Mucosa of stomach (tissue), 1 donor: ENCODE results near the gene SCUBE3.
A peak's percentile ranks its signal among the peaks of the same experiment; 100 is the strongest.

Experiments
- H3K27me3 ChIP-seq: one replicate; pipeline ENCODE4 v1.7.0; 2013; ENCODE audit warnings: mild to moderate bottlenecking, low read length; ENCODE audit not compliant: control insufficient read depth, insufficient read depth
- H3K36me3 ChIP-seq: one replicate; pipeline ENCODE4 v1.7.0; 2013; ENCODE audit warnings: low read length; ENCODE audit not compliant: control insufficient read depth, insufficient read depth
- H3K4me1 ChIP-seq: one replicate; pipeline ENCODE4 v1.7.0; 2013; ENCODE audit warnings: mild to moderate bottlenecking, low read length; ENCODE audit not compliant: control insufficient read depth, insufficient read depth
- H3K4me3 ChIP-seq: one replicate; pipeline ENCODE4 v1.7.0; 2013; ENCODE audit warnings: low read length
- H3K9ac ChIP-seq: one replicate; pipeline ENCODE4 v1.7.0; 2013; ENCODE audit warnings: mild to moderate bottlenecking, low read length, moderate library complexity
- H3K9me3 ChIP-seq: one replicate; pipeline ENCODE4 v1.7.0; 2013; ENCODE audit warnings: mild to moderate bottlenecking, low read length, moderate library complexity; ENCODE audit not compliant: control insufficient read depth
- donor health status: Pancreatic carcinoma.

SCUBE3 gene

GRCh38 chr6:35248965-35249364 is 35.2 kb downstream of the SCUBE3 start:
- Histone ChIP-seq H3K36me3 (no peaks in the 10 kb centered on the region), H3K4me3 (no peak overlapping the region), H3K4me1 (no peaks in the 10 kb centered on the region), H3K27me3 (no peaks in the 10 kb centered on the region), H3K9ac (no peak overlapping the region), H3K9me3 (no peaks in the 10 kb centered on the region)

- no peak overlapping the region for H3K9ac ChIP-seq
- H3K36me3 ChIP-seq, result no peaks in the 10 kb centered on the region
- no peaks in the 10 kb centered on the region for H3K4me1 ChIP-seq
Observed at GRCh38 chr6:35251949-35252348, 38.2 kb downstream of the SCUBE3 start.

GRCh38 chr6:35253249-35253648 is 39.5 kb downstream of the SCUBE3 start:
- Histone ChIP-seq H3K9ac (no peak overlapping the region), H3K4me1 (peaks cover 3% of the 10 kb centered on the region), H3K27me3 (no peaks in the 10 kb centered on the region), H3K4me3 (no peak overlapping the region), H3K9me3 (no peaks in the 10 kb centered on the region), H3K36me3 (no peaks in the 10 kb centered on the region)

More at GRCh38 chr6:35251949-35252348, 38.2 kb downstream of the SCUBE3 start:
- Histone ChIP-seq H3K4me3 (no peak overlapping the region), H3K27me3 (no peaks in the 10 kb centered on the region), H3K9me3 (no peaks in the 10 kb centered on the region)

- Histone ChIP-seq H3K9me3 (no peaks in the 10 kb centered on the region), H3K36me3 (no peaks in the 10 kb centered on the region), H3K27me3 (no peaks in the 10 kb centered on the region), H3K4me1 (peaks cover 13% of the 10 kb centered on the region), H3K4me3 (no peak overlapping the region), H3K9ac (peak overlapping the region; percentile 84)
Observed at GRCh38 chr6:35258336-35258735, 44.6 kb downstream of the SCUBE3 start.

- Histone ChIP-seq H3K4me3 (peak overlapping the region; percentile 88), H3K9ac (peak overlapping the region; percentile 84), H3K4me1 (peaks cover 17% of the 10 kb centered on the region), H3K27me3 (no peaks in the 10 kb centered on the region), H3K9me3 (no peaks in the 10 kb centered on the region), H3K36me3 (no peaks in the 10 kb centered on the region)
Observed at GRCh38 chr6:35258858-35259193, 45.1 kb downstream of the SCUBE3 start.

- H3K9me3 ChIP-seq, result no peaks in the 10 kb centered on the region
- peaks cover 21% of the 10 kb centered on the region for H3K4me1 ChIP-seq
- H3K27me3 ChIP-seq, result no peaks in the 10 kb centered on the region
- peak within 1 kb of the TSS; percentile 84 for H3K9ac ChIP-seq
- H3K36me3 ChIP-seq, result no peaks in the 10 kb centered on the region
- peak within 1 kb of the TSS; percentile 88 for H3K4me3 ChIP-seq
Observed at GRCh38 chr6:35259194-35259947, 45.6 kb downstream of the SCUBE3 start, which contains the start of gene ZNF76. Gene ZNF76 (plus strand): TSS chr6:35259735. CDS start chr6:35281152, 21,417 bp downstream.

GRCh38 chr6:35259948-35260590 is 46.3 kb downstream of the SCUBE3 start:
- Histone ChIP-seq H3K9ac (peak overlapping the region; percentile 84), H3K4me3 (peak overlapping the region; percentile 88), H3K36me3 (no peaks in the 10 kb centered on the region), H3K4me1 (peaks cover 21% of the 10 kb centered on the region), H3K9me3 (no peaks in the 10 kb centered on the region), H3K27me3 (no peaks in the 10 kb centered on the region)

- no peaks in the 10 kb centered on the region for H3K27me3 ChIP-seq
- H3K36me3 ChIP-seq, result no peaks in the 10 kb centered on the region
- peak overlapping the region; percentile 84 for H3K9ac ChIP-seq
- H3K4me3 ChIP-seq, result no peak overlapping the region
- no peaks in the 10 kb centered on the region for H3K9me3 ChIP-seq
- H3K4me1 ChIP-seq, result peaks cover 21% of the 10 kb centered on the region
Observed at GRCh38 chr6:35260591-35261570, 47.1 kb downstream of the SCUBE3 start.

- Histone ChIP-seq H3K27me3 (no peaks in the 10 kb centered on the region), H3K36me3 (no peaks in the 10 kb centered on the region), H3K9me3 (no peaks in the 10 kb centered on the region), H3K4me1 (peaks cover 21% of the 10 kb centered on the region), H3K4me3 (no peak overlapping the region), H3K9ac (no peak overlapping the region)
Observed at GRCh38 chr6:35262596-35262995, 48.8 kb downstream of the SCUBE3 start.

- H3K9ac ChIP-seq, result no peak overlapping the region
- H3K36me3 ChIP-seq, result no peaks in the 10 kb centered on the region
- H3K27me3 ChIP-seq, result no peaks in the 10 kb centered on the region
- no peaks in the 10 kb centered on the region for H3K9me3 ChIP-seq
- peaks cover 14% of the 10 kb centered on the region for H3K4me1 ChIP-seq
- no peak overlapping the region for H3K4me3 ChIP-seq
Observed at GRCh38 chr6:35264550-35265274, 51.0 kb downstream of the SCUBE3 start.

- no peaks in the 10 kb centered on the region for H3K27me3 ChIP-seq
- H3K9ac ChIP-seq, result no peak overlapping the region
- no peaks in the 10 kb centered on the region for H3K9me3 ChIP-seq
- H3K4me3 ChIP-seq, result no peak overlapping the region
- H3K36me3 ChIP-seq, result no peaks in the 10 kb centered on the region
- peaks cover 9% of the 10 kb centered on the region for H3K4me1 ChIP-seq
Observed at GRCh38 chr6:35265523-35265922, 51.8 kb downstream of the SCUBE3 start.
